Measurements from ENCODE around the gene CHEK1.

Gene CHEK1

GRCh38 chr11:125649465-125650166 lies 24.7 kb downstream of the CHEK1 start:
- no peak for DNase-seq (ENCODE audit: low read depth)
- TF ChIP-seq CTCF (conservative IDR thresholded peaks at IDR 0.05; ENCODE audit: low read length): no peak
- no peak overlapping the region for H3K4me3 ChIP-seq (ENCODE audit: low read length)

- no peak for TF ChIP-seq CTCF (conservative IDR thresholded peaks at IDR 0.05; ENCODE audit: low read length)
- DNase-seq (ENCODE audit: low read depth): no peak
- H3K4me3 ChIP-seq (ENCODE audit: low read length): no peak overlapping the region
Measured at GRCh38 chr11:125662689-125663088, 37.7 kb downstream of the CHEK1 start.

GRCh38 chr11:125663910-125664309 lies 38.9 kb downstream of the CHEK1 start:
- no peak for DNase-seq (ENCODE audit: low read depth)
- TF ChIP-seq CTCF (conservative IDR thresholded peaks at IDR 0.05; ENCODE audit: low read length): no peak
- no peak overlapping the region for H3K4me3 ChIP-seq (ENCODE audit: low read length)

GRCh38 chr11:125667151-125667550 lies 42.2 kb downstream of the CHEK1 start:
- no peak overlapping the region for H3K4me3 ChIP-seq (ENCODE audit: low read length)
- DNase-seq (ENCODE audit: low read depth): no peak
- TF ChIP-seq CTCF (conservative IDR thresholded peaks at IDR 0.05; ENCODE audit: low read length): no peak

GRCh38 chr11:125670172-125670571 lies 45.2 kb downstream of the CHEK1 start:
- no peak overlapping the region for H3K4me3 ChIP-seq (ENCODE audit: low read length)

GRCh38 chr11:125671561-125671960 lies 46.6 kb downstream of the CHEK1 start:
- no peak for DNase-seq (ENCODE audit: low read depth)
- H3K4me3 ChIP-seq (ENCODE audit: low read length): no peak overlapping the region
- TF ChIP-seq CTCF (conservative IDR thresholded peaks at IDR 0.05; ENCODE audit: low read length): no peak

More at GRCh38 chr11:125670172-125670571, 45.2 kb downstream of the CHEK1 start:
- DNase-seq (ENCODE audit: low read depth): no peak
- TF ChIP-seq CTCF (conservative IDR thresholded peaks at IDR 0.05; ENCODE audit: low read length): no peak

- no peak overlapping the region for H3K4me3 ChIP-seq (ENCODE audit: low read length)
- no peak for TF ChIP-seq CTCF (conservative IDR thresholded peaks at IDR 0.05; ENCODE audit: low read length)
- no peak for DNase-seq (ENCODE audit: low read depth)
Measured at GRCh38 chr11:125674210-125674609, 49.2 kb downstream of the CHEK1 start.

Data from AG10803 (cell line).